HG02571 (cell line): ENCODE results near the gene MBNL1.
"Not testable (repeated sequence)": the region's sequence is repeated elsewhere in the genome, so short reads cannot be mapped to it uniquely, and the experiment has no call there.

Experiments
- ATAC-seq: cut with Tn5 transposase; IDR thresholded peaks from one replicate; pipeline ENCODE4 v1.9.1; 2021; ENCODE audit warnings: mild to moderate bottlenecking, moderate library complexity; ENCODE audit not compliant: unreplicated experiment

MBNL1 gene

GRCh38 chr3:152372633-152373032 is 103.9 kb downstream of the MBNL1 start:
- not testable (repeated sequence) for ATAC-seq

GRCh38 chr3:152373379-152373778 is 104.7 kb downstream of the MBNL1 start:
- no peak for ATAC-seq

- ATAC-seq = no peak
Observed at GRCh38 chr3:152374262-152374990, 105.7 kb downstream of the MBNL1 start.

GRCh38 chr3:152375546-152375945 is 106.8 kb downstream of the MBNL1 start:
- no peak for ATAC-seq

GRCh38 chr3:152376351-152377183 is 107.8 kb downstream of the MBNL1 start:
- peak; percentile 68 for ATAC-seq

GRCh38 chr3:152377184-152377570 is 108.4 kb downstream of the MBNL1 start:
- no peak for ATAC-seq

GRCh38 chr3:152379415-152380042 is 110.8 kb downstream of the MBNL1 start:
- ATAC-seq = no peak

GRCh38 chr3:152380043-152380442 is 111.3 kb downstream of the MBNL1 start:
- ATAC-seq = no peak

GRCh38 chr3:152381881-152382295 is 113.2 kb downstream of the MBNL1 start:
- no peak for ATAC-seq

- ATAC-seq = no peak
Observed at GRCh38 chr3:152382312-152383135, 113.8 kb downstream of the MBNL1 start.

GRCh38 chr3:152383136-152383606 is 114.4 kb downstream of the MBNL1 start:
- no peak for ATAC-seq

GRCh38 chr3:152384412-152384811 is 115.7 kb downstream of the MBNL1 start:
- ATAC-seq = no peak

GRCh38 chr3:152385761-152386160 is 117.0 kb downstream of the MBNL1 start:
- no peak for ATAC-seq

- no peak for ATAC-seq
Observed at GRCh38 chr3:152386208-152386607, 117.5 kb downstream of the MBNL1 start.

- no peak for ATAC-seq
Observed at GRCh38 chr3:152388631-152389030, 119.9 kb downstream of the MBNL1 start.

GRCh38 chr3:152389316-152389934 is 120.7 kb downstream of the MBNL1 start:
- no peak for ATAC-seq

- no peak for ATAC-seq
Observed at GRCh38 chr3:152390647-152391046, 121.9 kb downstream of the MBNL1 start.

GRCh38 chr3:152391671-152392070 is 122.9 kb downstream of the MBNL1 start:
- ATAC-seq = no peak

GRCh38 chr3:152392272-152392880 is 123.6 kb downstream of the MBNL1 start:
- no peak for ATAC-seq

- ATAC-seq = no peak
Observed at GRCh38 chr3:152394246-152394645, 125.5 kb downstream of the MBNL1 start.
